Measurements from ENCODE around the gene BST1. TPM values are rescaled to one million over a fixed set of nuclear protein-coding genes. Genes with fewer than 3 reads are reported as not detected.
"Not testable (repeated sequence)": the region's sequence is repeated elsewhere in the genome, so short reads cannot be mapped to it uniquely, and the experiment has no call there.

The BST1 gene
- total RNA-seq, 1 donor from 2014 or later, result 49.0 TPM

DNA sequence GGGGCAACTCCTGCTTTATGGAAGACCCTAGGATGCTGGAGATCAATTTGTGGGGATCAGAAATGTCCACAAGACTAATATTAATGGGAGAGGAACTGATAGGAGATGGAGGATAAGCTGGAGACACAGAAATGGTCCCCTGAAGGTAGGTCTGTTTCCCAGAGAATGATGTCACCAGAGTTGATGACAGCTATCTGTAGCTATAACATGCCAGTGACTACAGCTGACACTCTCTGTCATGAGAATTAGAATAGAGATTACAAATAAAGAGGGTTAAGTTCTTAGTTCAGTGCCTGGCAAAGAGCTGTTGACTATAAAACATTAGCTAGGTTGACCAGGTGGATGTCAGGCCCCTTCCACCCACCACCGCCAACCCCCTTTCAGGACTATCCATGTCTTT is 9.3 kb downstream of the BST1 start:
- no peak for DNase-seq

DNA sequence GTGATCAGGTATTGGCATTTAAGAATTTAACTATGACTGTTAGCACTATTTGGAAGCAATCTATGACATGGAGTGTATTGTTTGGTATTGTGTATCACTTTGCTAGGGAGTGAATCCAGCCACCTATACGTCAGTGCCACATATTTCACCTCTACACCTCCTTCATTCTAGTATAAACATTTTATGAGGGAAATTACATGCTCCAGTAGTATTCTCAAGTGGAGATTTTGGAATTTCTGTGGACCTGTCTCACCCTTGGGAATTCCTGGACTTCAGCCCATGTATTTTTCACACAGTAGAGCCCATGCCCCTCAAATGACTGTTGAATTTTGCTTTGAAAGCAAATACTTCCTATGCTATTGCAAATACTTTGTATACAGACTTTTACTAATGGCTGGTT is 11.3 kb downstream of the BST1 start:
- no peak for DNase-seq

DNA sequence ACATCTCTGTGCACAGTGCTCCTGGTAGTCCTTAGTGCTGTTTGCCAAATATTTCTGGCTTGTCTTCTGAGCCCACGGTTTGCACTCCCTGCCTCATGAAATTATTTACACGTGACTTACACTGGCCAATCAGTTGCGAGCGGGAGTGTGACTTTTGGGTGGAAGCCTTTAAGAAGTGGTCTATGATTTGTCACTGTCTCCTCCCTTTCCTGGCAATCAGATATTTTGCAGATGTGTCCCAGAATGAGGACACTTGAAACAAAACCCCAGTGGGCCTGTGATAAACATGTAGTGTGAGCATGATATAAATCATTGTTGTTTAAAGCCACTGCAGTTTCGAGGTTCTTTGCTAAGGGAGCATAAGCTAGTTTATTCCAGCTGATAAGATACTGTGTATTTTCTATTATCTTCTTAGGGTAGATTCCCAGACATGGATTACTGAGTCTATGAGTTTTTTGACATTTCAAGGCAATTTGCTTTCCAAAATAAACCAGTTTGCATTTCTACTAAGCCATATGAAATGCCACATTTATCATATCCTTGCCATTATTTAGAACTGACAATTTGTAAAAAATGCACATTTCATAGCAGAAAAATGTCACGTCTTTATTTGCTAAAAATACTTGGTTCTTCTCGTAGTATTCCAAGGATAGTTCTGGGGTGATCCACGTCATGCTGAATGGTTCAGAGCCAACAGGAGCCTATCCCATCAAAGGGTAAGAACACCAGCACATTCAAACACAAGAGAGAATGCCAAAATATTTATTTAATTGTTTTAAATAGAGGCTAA is 12.0 kb downstream of the BST1 start:
- no peak for DNase-seq

DNA sequence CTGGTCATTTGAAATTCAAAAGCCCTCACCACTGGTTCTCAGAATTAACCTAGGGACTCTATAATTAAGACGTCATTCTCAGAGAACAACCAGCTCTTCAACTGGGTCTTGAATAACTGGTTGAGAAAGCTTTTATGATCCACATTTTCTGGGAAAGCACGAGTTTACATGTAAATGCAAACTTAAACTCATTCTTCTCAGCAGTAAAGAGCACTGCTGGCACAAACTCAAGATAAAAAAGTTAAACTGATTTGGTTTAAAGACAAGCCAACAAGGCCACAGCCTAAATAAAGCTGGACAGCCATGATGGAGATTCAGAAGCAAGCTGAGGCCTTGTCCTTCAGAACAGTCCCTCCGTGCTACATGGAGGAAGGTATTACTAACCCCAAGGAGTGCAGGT is 13.2 kb downstream of the BST1 start:
- DNase-seq, result no peak

DNA sequence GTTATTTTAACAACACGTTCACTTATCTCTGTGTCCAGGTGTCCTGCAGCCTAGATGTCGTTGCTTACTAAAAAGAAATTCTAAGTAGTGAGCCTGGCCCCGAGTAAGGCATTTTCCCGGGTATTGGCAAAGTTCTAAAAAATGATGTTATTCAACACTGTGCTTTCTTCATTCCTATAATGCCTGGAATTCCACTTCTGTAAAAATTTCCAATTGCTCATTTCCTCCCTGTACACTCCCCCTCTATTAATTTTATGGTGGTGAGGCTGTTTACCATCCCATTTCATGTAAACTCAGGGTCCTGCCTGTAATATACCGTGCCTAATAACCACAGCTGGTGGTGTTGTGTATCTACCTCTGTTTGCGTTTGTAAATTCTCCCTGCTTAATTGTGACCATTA is 14.2 kb downstream of the BST1 start:
- peak; percentile 58 for DNase-seq

DNA sequence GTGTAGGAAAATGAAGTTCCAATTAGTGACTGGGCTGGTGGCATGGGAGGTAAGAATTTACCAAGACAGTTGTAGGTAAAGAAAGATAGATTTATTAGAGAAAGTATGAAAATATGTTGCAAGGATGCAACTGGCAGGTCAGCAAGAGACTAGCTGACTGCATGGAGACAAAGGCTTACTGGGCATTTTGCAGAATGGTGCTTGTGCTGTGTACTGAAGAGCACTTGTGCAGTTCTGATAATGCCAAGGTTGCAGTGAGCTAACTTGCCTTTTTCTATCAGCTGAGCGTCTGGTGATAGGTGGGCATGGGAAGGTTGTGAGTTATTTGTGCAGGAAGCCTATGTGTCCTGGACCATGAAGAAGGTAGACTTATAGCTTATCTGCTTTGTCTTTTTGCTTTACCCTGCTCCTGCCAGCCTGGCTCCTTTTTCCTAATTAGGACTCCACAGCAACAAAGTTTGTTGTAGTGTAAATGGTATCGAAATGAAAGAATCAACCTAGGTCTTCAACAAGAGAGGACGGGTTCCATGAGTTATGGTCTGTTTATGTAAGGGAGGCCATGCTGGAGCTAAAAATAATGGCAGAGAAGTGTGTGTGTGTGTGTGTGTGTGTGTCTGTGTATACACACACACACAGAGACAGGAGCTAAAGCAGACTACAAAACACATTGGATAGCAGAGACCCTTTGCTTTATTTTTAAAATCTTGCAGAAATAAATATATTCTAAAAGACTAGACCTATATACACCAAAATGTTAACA is 15.0 kb downstream of the BST1 start:
- DNase-seq, result peak; percentile 9

DNA sequence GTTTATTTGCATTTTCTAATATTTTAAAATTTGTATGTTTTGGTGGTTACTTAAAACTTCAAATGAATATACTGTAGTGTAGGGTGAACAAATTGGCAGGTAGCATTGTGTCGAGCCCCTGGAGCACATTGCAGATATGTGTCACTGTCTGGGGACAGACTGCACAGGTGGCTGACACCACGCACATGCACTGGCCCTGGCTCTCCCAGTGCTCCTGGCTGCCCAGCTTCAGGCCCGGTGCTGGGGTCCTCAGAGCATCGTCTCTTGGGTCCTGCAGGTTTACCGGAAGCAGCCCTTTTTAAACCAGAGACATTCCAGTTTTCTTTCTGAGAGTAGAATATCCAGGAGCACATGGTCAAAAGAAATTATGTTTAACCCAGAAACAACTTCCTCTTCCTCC is 15.6 kb downstream of the BST1 start:
- DNase-seq, result no peak

DNA sequence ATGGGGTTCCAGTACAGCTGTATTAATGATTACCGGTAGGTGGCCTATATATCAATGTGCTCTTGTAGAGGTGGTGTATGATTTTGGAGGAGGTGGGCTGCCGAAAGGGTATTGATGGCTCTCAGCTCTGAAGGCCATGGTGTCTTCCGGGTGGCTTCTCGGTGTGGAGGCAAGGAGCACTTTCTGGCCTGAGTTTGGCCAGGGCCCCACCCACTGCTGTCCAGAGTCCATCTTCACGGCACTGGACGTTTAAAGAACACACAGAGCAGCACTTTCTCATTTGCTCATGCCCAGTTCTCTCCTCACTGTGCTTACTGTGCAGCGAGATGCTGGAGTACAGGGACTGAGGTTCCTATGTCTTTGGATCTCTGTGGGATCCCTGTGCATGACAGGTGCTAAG is 16.1 kb downstream of the BST1 start:
- no peak for DNase-seq

DNA sequence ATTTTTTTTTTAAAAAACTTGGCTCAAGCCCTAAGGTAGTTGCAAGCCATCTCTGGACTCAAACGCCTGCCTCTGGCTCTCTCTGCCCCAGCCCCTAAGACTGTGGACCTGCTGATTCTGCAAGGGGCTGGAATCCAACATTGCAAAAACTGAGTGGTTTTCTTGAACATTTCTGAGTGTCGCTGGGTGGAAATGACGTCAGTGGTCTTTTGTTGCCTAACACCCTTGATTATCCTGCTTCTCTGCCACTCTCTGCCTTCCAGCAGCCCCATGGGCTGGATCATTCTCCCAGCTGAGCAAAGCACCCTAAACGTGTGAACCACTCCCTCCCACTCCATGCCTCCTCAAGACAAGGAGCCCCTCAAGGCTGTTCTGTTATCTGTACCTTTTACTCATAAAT is 16.6 kb downstream of the BST1 start:
- no peak for DNase-seq

DNA sequence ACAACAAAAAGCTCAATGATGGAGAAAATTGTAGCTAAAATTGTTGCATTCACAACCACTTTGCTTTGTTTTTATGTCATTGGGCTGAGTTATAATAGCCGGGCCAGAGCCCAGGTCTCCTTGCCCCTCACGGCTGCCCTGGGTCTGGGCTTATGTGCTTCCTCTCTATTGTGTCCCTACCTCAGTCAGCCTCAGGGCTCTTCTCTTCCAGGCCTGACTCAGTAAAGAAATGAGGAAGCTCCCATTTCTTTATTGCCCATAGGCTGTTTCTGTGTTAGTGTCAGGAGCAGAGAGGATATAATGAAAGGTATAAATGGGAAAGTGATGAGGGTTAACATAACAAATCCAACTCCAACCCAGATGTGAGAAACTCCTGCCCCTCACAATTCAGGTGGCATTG is 18.0 kb downstream of the BST1 start:
- no peak for DNase-seq

DNA sequence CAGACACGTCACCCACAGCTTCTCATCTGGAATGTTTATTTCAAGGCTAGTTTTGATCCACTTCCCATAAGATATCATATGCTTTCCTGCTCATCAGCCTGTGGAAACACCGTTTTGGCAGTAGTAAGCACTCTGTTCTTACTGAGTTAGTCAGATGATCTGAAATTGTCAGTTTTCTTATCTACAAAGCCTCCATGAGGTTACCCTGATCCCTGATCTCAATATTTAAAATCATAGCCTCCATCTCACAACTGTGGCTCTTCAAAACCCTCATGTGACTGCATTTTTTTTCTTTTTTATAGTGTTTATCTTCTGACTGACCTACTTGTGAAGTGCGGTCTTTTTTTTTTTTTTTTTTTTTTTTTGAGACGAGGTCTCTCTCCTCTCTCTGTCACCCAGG is 22.7 kb downstream of the BST1 start:
- DNase-seq, result no peak

DNA sequence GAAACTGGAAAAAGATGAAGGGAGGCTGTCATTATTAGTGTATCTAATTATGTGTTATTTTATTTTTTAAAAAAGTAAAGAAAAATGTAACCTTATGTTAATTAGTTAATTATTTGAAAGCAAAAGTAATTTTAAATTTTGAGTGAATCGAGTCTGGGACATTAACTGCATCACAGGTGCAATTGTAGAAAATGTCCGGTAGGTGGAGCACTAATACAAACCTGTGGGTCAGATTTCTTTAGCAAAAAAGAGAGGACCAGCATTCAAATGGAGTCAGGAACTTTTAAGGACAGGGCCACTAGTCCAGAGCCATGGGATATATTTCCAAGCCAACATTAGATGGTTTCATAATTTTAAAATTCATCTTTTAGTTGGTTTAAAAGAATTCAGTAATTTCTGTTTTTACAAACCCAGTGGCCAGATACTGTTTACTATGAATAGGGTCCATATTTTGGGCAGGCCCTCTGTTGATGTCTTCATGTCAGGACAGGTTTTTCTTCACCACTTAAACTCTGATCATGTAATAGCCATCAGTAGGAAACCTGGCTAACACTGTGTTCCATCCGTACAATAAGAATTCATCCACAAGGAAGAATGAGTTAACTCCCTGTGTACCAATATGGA is 27.2 kb downstream of the BST1 start:
- DNase-seq, result peak; percentile 68

DNA sequence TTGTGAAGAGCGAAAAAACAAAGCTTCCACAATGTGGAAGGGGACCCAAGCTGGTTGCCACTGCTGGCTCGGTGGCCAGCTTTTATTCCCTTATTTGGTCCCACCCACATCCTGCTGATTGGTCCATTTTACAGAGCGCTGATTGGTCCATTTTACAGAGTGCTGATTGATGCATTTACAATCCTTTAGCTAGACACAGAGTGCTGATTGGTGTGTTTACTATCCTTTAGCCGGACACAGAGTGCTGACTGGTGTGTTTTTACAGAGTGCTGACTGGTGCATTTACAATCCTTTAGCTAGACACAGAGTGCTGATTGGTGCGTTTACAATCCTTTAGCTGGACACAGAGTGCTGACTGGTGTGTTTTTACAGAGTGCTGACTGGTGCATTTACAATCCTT is 30.2 kb downstream of the BST1 start:
- DNase-seq, result not testable (repeated sequence)

DNA sequence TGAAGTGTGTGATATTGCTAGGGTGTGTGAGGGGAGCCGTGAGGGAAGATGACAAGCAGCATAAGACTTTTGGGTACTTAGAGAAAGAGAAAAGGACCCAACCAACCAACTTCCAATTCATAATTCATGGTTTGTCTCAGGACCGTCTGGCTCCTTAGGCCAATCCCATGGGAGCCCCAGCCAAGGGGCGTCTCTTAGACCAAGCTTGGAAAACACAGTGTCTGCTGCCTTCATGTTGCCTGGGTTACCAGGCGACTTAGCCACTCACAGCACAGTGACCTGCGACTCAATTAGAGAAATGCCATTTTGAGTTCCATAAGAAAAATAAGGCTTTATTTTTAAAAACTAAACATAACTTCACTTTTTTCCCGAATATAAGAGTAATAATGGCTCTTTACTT is 32.7 kb downstream of the BST1 start:
- no peak for DNase-seq

DNA sequence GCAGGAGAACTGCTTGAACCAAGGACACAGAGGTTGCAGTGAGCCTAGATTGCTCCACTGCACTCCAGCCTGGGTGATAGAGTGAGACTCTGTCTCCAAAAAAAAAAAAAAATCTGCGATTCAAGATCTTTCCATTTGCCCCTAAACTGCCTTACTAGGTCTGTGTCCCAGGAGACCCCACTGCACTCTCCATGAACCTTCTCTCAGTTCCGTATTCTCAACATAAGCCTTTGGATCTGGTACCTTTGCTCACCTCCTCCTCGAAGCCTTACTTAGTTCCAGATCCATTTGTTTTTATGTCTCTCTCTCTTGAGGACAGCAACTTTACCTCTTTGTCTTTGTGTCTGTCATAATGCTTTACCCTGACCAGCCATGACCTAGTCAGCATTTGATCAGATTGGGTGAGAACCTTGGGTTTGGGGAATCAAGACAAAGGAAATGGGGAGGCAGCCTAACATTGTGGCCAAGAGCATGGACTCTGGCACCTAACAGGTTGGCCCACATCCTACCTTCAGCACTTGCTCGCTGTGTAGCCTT is 33.7 kb downstream of the BST1 start:
- no peak for DNase-seq

DNA sequence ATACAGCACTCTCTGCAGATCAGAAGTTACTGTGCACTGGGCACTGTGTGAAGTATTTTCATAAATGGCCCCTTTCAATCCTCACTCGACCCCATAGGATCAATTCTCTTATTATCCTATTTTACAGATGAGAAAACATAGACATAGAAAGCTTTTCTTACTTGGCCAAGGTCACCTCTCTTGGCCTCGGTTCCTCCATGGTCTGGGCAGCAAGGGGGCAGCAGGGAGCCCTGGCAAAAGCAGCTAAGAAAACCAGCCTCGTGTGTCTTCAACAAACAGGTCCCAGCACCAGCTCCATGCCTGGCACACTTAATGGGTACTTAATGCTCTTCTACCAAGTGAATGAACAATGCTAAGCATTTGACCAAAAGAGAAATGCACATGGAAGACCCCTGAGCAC is 34.4 kb downstream of the BST1 start:
- DNase-seq, result no peak

DNA sequence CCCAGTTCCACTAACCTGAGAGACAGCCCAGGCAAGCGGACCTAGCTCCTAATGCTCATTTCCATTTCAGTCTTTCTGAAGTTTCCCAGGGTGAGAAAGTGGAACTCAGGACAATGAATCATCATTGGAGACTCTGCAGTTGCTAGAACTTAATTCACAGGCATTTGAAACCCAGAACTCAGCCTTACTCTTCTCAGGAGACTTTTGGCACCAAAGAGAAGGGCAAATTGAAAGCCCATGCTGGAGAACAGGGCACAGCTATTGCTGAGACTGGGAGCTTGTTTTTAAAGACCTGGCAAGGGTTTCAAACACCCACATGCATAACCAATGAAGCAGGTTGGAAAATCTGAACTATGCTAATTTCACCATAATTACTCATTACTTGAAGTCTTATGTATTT is 36.0 kb downstream of the BST1 start:
- no peak for DNase-seq

DNA sequence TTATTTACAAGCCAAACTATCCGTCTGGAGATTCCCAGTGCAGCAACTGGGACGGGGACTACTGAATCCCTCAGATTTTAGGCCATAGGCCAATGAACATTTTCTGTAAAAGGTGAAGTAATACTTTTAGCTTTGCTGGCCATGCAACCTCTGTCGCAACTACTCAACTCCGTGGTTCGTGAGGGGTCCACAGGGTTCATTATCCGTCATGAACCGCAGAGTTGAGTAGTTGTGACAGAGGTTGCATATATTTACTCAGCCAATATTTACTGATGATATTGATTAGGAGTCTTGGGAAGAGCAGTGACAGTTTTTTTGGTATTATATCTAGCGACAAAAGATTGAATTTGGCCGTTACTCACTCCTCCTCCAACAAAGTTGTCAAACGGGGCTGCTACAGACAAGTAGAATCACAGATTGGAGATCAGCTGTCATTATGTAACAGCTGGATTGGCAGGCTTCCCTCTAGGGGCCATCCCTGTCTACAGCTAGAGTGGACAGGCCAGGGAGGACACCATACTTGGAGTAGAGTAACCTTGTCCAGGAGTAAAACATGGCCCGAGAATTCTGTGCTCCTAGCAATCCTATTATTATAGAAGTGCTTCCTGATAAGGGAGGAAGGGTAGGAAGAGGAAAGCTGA is 38.0 kb downstream of the BST1 start:
- no peak for DNase-seq

DNA sequence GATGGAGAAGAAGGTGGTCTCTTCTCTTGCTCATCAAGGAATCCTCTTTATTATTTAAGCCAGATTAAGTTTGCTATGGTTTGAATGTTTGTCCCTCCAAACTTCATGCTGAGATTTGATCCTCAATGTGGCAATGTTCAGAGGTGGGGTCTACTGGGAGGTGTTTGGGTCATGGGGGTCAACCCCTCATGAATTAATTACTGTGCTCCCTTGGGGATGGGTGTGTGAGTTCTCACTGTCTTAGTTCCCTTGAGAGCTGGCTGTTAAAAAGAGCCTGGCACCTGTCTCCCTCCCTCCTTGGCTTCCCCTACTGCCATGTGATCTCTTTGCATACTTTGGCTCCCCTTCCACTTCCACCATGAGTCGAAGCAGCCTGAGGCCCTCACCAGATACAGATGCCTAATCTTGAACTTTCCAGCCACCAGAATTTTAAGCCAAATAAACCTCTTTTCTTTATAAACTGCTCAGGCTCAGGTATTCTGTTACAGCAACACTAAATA is 39.3 kb downstream of the BST1 start:
- no peak for DNase-seq

DNA sequence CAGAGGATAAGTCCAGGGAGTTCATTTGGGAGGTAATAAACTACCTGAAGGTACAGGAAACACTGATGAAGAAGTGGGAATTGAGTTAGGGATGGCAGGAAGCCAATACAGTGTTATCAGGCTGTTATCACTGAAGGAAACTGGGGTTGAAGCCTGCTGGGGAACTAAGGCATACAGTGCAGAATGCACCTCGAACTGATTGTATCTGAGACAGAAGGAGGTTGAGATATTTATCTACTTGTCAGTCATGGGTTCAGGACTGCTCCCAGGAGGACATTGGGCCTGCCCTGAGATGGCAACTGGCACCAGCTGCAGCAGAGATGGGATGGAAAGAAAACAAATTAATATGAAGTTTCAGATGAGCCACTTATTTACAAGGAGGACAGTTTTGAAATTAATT is 39.8 kb downstream of the BST1 start:
- DNase-seq, result no peak

DNA sequence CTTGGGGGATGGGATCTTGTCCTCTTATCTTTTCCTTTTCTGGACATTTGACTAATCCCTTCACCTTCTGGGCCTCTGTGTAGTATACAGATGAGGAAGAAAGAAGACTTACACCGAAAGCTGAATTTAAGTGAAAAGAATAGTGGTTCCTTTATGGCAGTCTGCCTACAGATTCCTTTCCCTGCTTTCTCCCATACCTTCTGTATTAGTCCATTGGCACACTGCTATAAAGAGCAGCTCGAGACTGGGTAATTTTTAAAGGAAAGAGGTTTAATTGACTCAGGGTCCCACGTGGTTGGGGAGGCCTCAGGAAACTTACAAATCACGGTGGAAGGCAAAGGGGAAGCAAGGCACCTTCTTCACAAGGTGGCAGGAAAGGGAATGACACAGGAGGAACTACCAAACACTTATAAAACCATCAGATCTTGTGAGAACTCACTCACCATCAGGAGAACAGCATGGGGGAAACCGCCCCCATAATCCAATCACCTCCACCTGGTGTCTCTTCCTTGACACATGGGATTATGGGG is 41.2 kb downstream of the BST1 start:
- no peak for DNase-seq

DNA sequence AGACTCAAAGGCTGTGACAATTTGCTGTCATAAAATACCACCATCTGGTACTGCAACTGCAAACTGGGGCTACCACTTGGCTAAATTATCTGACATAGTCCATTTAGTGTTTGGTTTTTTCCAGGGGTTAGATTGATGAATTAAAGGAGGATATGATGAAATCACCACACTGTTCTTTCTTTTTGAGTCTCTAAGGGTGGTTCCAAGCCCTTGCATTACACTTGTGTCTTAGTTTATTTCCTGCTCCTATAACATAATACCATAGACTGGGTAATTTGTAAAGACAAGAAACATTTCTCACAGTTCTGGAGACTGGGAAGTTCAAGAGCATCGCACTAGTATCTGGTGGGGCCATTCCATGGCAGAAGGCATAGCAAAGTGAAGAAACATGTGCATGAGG is 43.2 kb downstream of the BST1 start:
- DNase-seq, result no peak

DNA sequence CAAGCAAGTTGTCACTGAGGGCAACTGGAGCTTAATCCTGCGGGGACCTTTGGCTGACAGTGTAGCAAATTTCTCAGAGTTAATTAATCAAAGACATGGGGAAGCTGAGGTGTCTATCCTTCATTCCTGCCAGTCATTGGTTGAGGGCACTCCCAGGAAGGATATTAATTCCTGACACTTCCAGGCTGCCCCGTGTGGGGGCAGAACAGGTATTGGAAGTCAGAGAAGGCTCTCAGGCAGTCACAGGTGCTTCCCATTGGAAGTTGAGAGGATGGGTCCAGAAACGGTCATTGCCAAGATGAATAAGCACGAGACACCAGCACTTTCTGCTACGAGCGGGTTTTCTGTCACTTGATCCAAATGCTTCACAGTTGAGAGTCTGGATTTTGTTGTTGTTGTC is 46.1 kb downstream of the BST1 start:
- no peak for DNase-seq

Measured in dermis blood vessel endothelial cell (primary cell).